IMR-90 (cell line): ENCODE data around the gene ARHGEF7. TPM values are rescaled to one million over a fixed set of nuclear protein-coding genes. Genes with fewer than 3 reads are reported as not detected.

Source experiments
- ATAC-seq: fragments of 200-7000 bp; cut with Tn5 transposase; 2 replicates; pipeline ENCODE4 v1.9.1; 2020; ENCODE audit warnings: low read depth, mild to moderate bottlenecking, moderate library complexity
- BruUV-seq: library from RNA; stranded (reverse); fragments of 400-500 nt; replicated peaks from 2 replicates; lab custom pipeline; 2021; lab: Mats Ljungman, UMichigan
- CTCF ChIA-PET: fragments of 300-600 bp; formaldehyde crosslinking; extraction: SDS; loops from one replicate; lab custom pipeline; 2021; ENCODE audit warnings: antibody characterized with exemption; lab: Yijun Ruan, JAX
- POLR2A ChIA-PET: fragments of 300-600 bp; sonication (Branson Sonifier 250); formaldehyde crosslinking; loops from one replicate; lab custom pipeline; 2022; ENCODE audit warnings: antibody characterized with exemption; ENCODE audit not compliant: unreplicated experiment; lab: Charles Lee
- DNase-seq: peaks from one replicate; pipeline ENCODE4 v3.0.0; 2013
- H2AFZ ChIP-seq: replicated peaks from 2 replicates; pipeline ENCODE3; 2013; ENCODE audit warnings: low read length, mild to moderate bottlenecking; ENCODE audit not compliant: poor library complexity
- H2AK5ac ChIP-seq: 2 replicates; pipeline ENCODE4 v1.6.1; 2013; ENCODE audit warnings: low read depth, low read length, inconsistent platforms
- H2AK9ac ChIP-seq: replicated peaks from 2 replicates; pipeline ENCODE3; 2013; ENCODE audit warnings: mild to moderate bottlenecking, low read depth, low read length, moderate library complexity; ENCODE audit not compliant: poor library complexity
- H2BK120ac ChIP-seq: 2 replicates; pipeline ENCODE4 v1.6.1; 2013; ENCODE audit warnings: low read depth, low read length, inconsistent platforms
- H2BK15ac ChIP-seq: 3 replicates; pipeline ENCODE4 v1.6.1; 2013; ENCODE audit warnings: low read depth, low read length, inconsistent platforms
- H2BK20ac ChIP-seq: 2 replicates; pipeline ENCODE4 v1.6.1; 2013; ENCODE audit warnings: low read depth, mild to moderate bottlenecking, inconsistent platforms, low read length, moderate library complexity
- H2BK5ac ChIP-seq: 2 replicates; pipeline ENCODE4 v1.6.1; 2013; ENCODE audit warnings: mild to moderate bottlenecking, low read depth, low read length, inconsistent platforms; ENCODE audit not compliant: poor library complexity, severe bottlenecking
- H3K14ac ChIP-seq: replicated peaks from 2 replicates; pipeline ENCODE4 v1.6.1; 2013; ENCODE audit warnings: low read depth, low read length, inconsistent platforms
- H3K18ac ChIP-seq: 2 replicates; pipeline ENCODE4 v1.6.1; 2013; ENCODE audit warnings: low read depth, low read length, control low read depth
- H3K23ac ChIP-seq: 2 replicates; pipeline ENCODE4 v1.6.1; 2013; ENCODE audit warnings: low read depth, low read length, inconsistent platforms
- H3K27ac ChIP-seq: 2 replicates; pipeline ENCODE4 v1.5.1; 2013; ENCODE audit warnings: mild to moderate bottlenecking, control low read depth, low read length; ENCODE audit not compliant: insufficient read depth
- H3K27me3 ChIP-seq: 2 replicates; pipeline ENCODE4 v1.6.1; 2013; ENCODE audit warnings: low read length; ENCODE audit not compliant: control insufficient read depth, insufficient read depth
- H3K36me3 ChIP-seq: 2 replicates; pipeline ENCODE4 v1.6.1; 2013; ENCODE audit warnings: low read length, mixed read lengths; ENCODE audit not compliant: control insufficient read depth, insufficient read depth
- H3K4ac ChIP-seq: 2 replicates; pipeline ENCODE4 v1.6.1; 2013; ENCODE audit warnings: low read depth, low read length, inconsistent platforms
- H3K4me1 ChIP-seq: 2 replicates; pipeline ENCODE4 v1.6.1; 2013; ENCODE audit warnings: low read length, mixed read lengths; ENCODE audit not compliant: control insufficient read depth, insufficient read depth
- H3K4me2 ChIP-seq: 2 replicates; pipeline ENCODE4 v1.6.1; 2013; ENCODE audit warnings: low read depth, mild to moderate bottlenecking, control low read depth, low read length, moderate library complexity
- H3K4me3 ChIP-seq: 2 replicates; pipeline ENCODE4 v1.5.1; 2013; ENCODE audit warnings: low read depth, mild to moderate bottlenecking, control low read depth, low read length, moderate library complexity; ENCODE audit not compliant: insufficient read depth
- H3K56ac ChIP-seq: 2 replicates; pipeline ENCODE4 v1.6.1; 2013; ENCODE audit warnings: low read length, inconsistent platforms; ENCODE audit not compliant: insufficient read depth; ENCODE audit errors: extremely low read depth
- H3K79me1 ChIP-seq, 2 experiments: 2 replicates each; pipeline ENCODE4 v1.6.1; 2013; ENCODE audit warnings: low read length in 2 of 2, inconsistent platforms in 1 of 2, low read depth in 1 of 2
- H3K9ac ChIP-seq: 2 replicates; pipeline ENCODE4 v1.6.1; 2013; ENCODE audit warnings: low read depth, low read length, control low read depth
- H3K9me1 ChIP-seq: 2 replicates; pipeline ENCODE4 v1.6.1; 2013; ENCODE audit warnings: low read length, inconsistent platforms; ENCODE audit not compliant: insufficient read depth
- H3K9me3 ChIP-seq: 2 replicates; pipeline ENCODE4 v1.6.1; 2013; ENCODE audit warnings: low read length; ENCODE audit not compliant: control insufficient read depth, insufficient read depth
- H4K20me1 ChIP-seq: 2 replicates; pipeline ENCODE4 v1.6.1; 2013; ENCODE audit warnings: low read length, inconsistent platforms; ENCODE audit not compliant: insufficient read depth
- H4K5ac ChIP-seq: 2 replicates; pipeline ENCODE4 v1.6.1; 2013; ENCODE audit warnings: mild to moderate bottlenecking, low read depth, low read length, control low read depth
- H4K8ac ChIP-seq, 2 experiments: 2 replicates each; pipeline ENCODE4 v1.6.1; 2013; ENCODE audit warnings: low read depth in 2 of 2, low read length in 2 of 2, control low read depth in 1 of 2, inconsistent platforms in 1 of 2
- H4K91ac ChIP-seq: 2 replicates; pipeline ENCODE4 v1.6.1; 2013; ENCODE audit warnings: low read depth, low read length, inconsistent platforms; ENCODE audit not compliant: insufficient read depth
- BHLHE40 ChIP-seq: fragments of 150-350 bp; IDR thresholded peaks from 2 replicates; pipeline ENCODE4 v1.6.1; 2016; ENCODE audit warnings: mild to moderate bottlenecking, low read depth, low read length
- CEBPB ChIP-seq: IDR thresholded peaks from 2 replicates; pipeline ENCODE4 v1.6.1; 2012; ENCODE audit warnings: low read depth, low read length, improper control_type of control experiment
- CHD1 ChIP-seq: IDR thresholded peaks from 2 replicates; pipeline ENCODE4 v1.6.1; 2012; ENCODE audit warnings: low read depth, low read length, improper control_type of control experiment
- FOS ChIP-seq: fragments of 150-350 bp; IDR thresholded peaks from 2 replicates; pipeline ENCODE4 v1.6.1; 2016; ENCODE audit warnings: low read depth, low read length
- MAFK ChIP-seq: IDR thresholded peaks from 2 replicates; pipeline ENCODE4 v1.6.1; 2012; ENCODE audit warnings: low read depth, low read length, improper control_type of control experiment
- MAZ ChIP-seq: IDR thresholded peaks from 2 replicates; pipeline ENCODE4 v1.6.1; 2012; ENCODE audit warnings: low read depth, mild to moderate bottlenecking, low read length, improper control_type of control experiment, moderate library complexity, borderline replicate concordance
- MXI1 ChIP-seq: IDR thresholded peaks from 2 replicates; pipeline ENCODE4 v1.6.1; 2012; ENCODE audit warnings: low read depth, mild to moderate bottlenecking, low read length, moderate library complexity, borderline replicate concordance
- RAD21 ChIP-seq: IDR thresholded peaks from 2 replicates; pipeline ENCODE4 v1.6.1; 2012; ENCODE audit warnings: low read length, improper control_type of control experiment
- RCOR1 ChIP-seq: IDR thresholded peaks from 2 replicates; pipeline ENCODE4 v1.6.1; 2012; ENCODE audit warnings: mild to moderate bottlenecking, low read length, improper control_type of control experiment; ENCODE audit not compliant: insufficient replicate concordance
- SMC3 ChIP-seq: fragments of 150-350 bp; IDR thresholded peaks from 2 replicates; pipeline ENCODE4 v1.6.1; 2016; ENCODE audit warnings: low read depth, mild to moderate bottlenecking, antibody characterized with exemption, low read length, moderate library complexity
- WGBS, 2 experiments: methylation state at CpG; one replicate each; pipeline versions ENCODE4 v1.1.5 to v1.1.7; 2013; ENCODE audit warnings: missing lambda C conversion rate in 2 of 2; ENCODE audit not compliant: insufficient read length in 1 of 2; ENCODE audit errors: extremely low coverage in 2 of 2; 5-methylcytosine and 5-hydroxymethylcytosine counted together
- dilution Hi-C: fragments of 300-500 bp; cut with HindIII; formaldehyde crosslinking; loops from one replicate; pipeline ENCODE4 v1.14.3; 2018; ENCODE audit warnings: low sequenced_read_pairs; ENCODE audit not compliant: unreplicated experiment
- in situ Hi-C: fragments of 300-500 bp; cut with MboI; formaldehyde crosslinking; loops from 3 replicates; pipeline ENCODE4 v1.14.3; 2019; ENCODE audit warnings: low sequenced_read_pairs, inconsistent platforms, mixed read lengths
- intact Hi-C: fragments of 100-400 bp; cut with micrococcal nuclease; formaldehyde crosslinking; loops from 2 replicates; pipeline ENCODE4 v1.10.0; 2022
- polyA plus RNA-seq, 3 experiments: library from polyadenylated mRNA; depleted of rRNA; stranded (reverse); fragments of >200 nt; gene quantifications; 2 replicates each; pipeline ENCODE4 v1.2.3, GENCODE V29; 2012; ENCODE audit warnings: low replicate concordance in 1 of 3
- total RNA-seq: library from RNA; depleted of rRNA; stranded (reverse); fragments of >200 nt; gene quantifications from 2 replicates; pipeline ENCODE4 v1.2.3, GENCODE V29; 2012
- TF ChIP-seq, protein P1 (sequence below): fragments of 150-350 bp; IDR thresholded peaks from 2 replicates; pipeline ENCODE4 v1.6.1; 2016; ENCODE audit warnings: low read depth, mild to moderate bottlenecking, low read length, moderate library complexity, borderline replicate concordance
- TF ChIP-seq, protein P2 (sequence below): fragments of 150-350 bp; IDR thresholded peaks from 2 replicates; pipeline ENCODE4 v1.6.1; 2017; ENCODE audit warnings: mild to moderate bottlenecking, antibody characterized with exemption, low read length, low read depth

The ARHGEF7 gene
- total and polyA plus RNA-seq, 2 of the 4 experiments (the other 2 are of a cell fraction) = 32.9 to 59.0 TPM

DNA sequence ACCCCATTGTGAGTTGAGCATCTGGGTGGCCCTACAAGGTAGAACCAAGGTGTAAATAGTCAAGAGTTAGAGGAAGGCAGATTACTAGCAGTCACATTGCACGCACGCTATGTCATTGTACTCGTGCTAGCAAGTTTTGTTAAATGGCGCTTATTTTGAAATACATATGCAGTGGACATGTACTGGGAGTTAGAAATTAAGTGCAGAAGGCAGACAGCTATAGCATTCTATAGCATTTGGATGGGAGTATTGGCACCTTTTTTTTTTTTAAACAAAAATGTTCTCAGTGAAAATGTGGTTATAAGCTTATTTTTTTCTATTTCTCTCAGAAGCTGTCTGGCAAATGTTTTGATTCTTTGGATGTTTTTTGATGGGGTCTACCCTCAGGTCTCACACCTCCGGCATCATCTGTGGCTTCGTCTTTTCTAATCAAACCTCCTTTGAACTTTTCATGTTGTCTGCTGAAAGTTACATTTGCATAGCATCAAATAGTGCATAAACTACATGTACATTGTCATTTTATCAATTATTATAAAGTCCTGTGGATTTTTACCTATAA, 68.1 kb downstream of the ARHGEF7 start:
- H2AFZ ChIP-seq = no peak overlapping the region
- intact Hi-C loops (no loop called here), dilution Hi-C loops (no loop called here), in situ Hi-C loops (no loop called here)
- H3K27me3 ChIP-seq = no peaks in the 10 kb centered on the region
- H4K8ac ChIP-seq = no peak overlapping the region
- H4K20me1 ChIP-seq = peaks cover 89% of the 10 kb centered on the region
- no peak overlapping the region for H3K27ac ChIP-seq
- peaks cover 5% of the 10 kb centered on the region for H3K4me1 ChIP-seq
- no peaks in the 10 kb centered on the region for H3K9me3 ChIP-seq
- no peak overlapping the region for H2AK9ac ChIP-seq
- no TSS peak for BruUV-seq
- peaks cover 39% of the 10 kb centered on the region for H3K9me1 ChIP-seq
- H3K23ac ChIP-seq = no peak overlapping the region
- no peak overlapping the region for H3K4ac ChIP-seq
- H3K56ac ChIP-seq = no peak overlapping the region
- H3K4me2 ChIP-seq = no peak overlapping the region
- no peak overlapping the region for H3K14ac ChIP-seq
- WGBS, 2 experiments = 100% methylated on average over 4 of the region's 6 CpGs; no CpG with 5 or more reads in 1 of the 2 experiments
- no peaks in the 10 kb centered on the region for H3K36me3 ChIP-seq
- H2BK15ac ChIP-seq = no peak overlapping the region
- no peak for TF ChIP-seq MAFK
- no peak for TF ChIP-seq CHD1
- no peak for TF ChIP-seq CEBPB
- TF ChIP-seq SMC3 = no peak
- TF ChIP-seq RCOR1 = no peak
- no peak for TF ChIP-seq MAZ
- no peak for TF ChIP-seq BHLHE40
- TF ChIP-seq, protein P1, sequence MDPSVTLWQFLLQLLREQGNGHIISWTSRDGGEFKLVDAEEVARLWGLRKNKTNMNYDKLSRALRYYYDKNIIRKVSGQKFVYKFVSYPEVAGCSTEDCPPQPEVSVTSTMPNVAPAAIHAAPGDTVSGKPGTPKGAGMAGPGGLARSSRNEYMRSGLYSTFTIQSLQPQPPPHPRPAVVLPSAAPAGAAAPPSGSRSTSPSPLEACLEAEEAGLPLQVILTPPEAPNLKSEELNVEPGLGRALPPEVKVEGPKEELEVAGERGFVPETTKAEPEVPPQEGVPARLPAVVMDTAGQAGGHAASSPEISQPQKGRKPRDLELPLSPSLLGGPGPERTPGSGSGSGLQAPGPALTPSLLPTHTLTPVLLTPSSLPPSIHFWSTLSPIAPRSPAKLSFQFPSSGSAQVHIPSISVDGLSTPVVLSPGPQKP = no peak
- no peak for TF ChIP-seq RAD21
- TF ChIP-seq FOS = no peak
- no peak for TF ChIP-seq MXI1
- TF ChIP-seq, protein P2, sequence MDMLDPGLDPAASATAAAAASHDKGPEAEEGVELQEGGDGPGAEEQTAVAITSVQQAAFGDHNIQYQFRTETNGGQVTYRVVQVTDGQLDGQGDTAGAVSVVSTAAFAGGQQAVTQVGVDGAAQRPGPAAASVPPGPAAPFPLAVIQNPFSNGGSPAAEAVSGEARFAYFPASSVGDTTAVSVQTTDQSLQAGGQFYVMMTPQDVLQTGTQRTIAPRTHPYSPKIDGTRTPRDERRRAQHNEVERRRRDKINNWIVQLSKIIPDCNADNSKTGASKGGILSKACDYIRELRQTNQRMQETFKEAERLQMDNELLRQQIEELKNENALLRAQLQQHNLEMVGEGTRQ = no peak
- H3K79me1 ChIP-seq = peaks cover 46 to 95% of the 10 kb centered on the region in 2 experiments
- POLR2A ChIA-PET = no interaction called here
- H3K4me3 ChIP-seq = no peak overlapping the region
- no peak overlapping the region for H2BK20ac ChIP-seq
- no peak overlapping the region for H3K18ac ChIP-seq
- H3K9ac ChIP-seq = no peak overlapping the region
- CTCF ChIA-PET = no interaction called here
- ATAC-seq = no peak
- H4K5ac ChIP-seq = no peak overlapping the region
- H2AK5ac ChIP-seq = no peak overlapping the region
- no peak overlapping the region for H2BK5ac ChIP-seq
- no peak overlapping the region for H2BK120ac ChIP-seq
- H4K91ac ChIP-seq = no peak overlapping the region
- DNase-seq = no peak
